Left cardiac atrium (tissue), 4 donors: ENCODE measurements around the gene MRGPRX2. TPM values are rescaled to one million over a fixed set of nuclear protein-coding genes. Genes with fewer than 3 reads are reported as not detected.
A peak's percentile ranks its signal among the peaks of the same experiment; 100 is the strongest.

Experiments
- ATAC-seq, 2 donors: fragments of 200-7000 bp; cut with Tn5 transposase; one replicate each; pipeline ENCODE4 v1.9.1; 2020; ENCODE audit warnings: mild to moderate bottlenecking in 2 of 2, moderate library complexity in 2 of 2
- DNase-seq: peaks from one replicate; pipeline ENCODE4 v3.0.0-alpha.2; 2020
- intact Hi-C, 2 donors: fragments of 100-400 bp; cut with DNase I; formaldehyde crosslinking; loops; one replicate each; pipeline versions ENCODE4 v1.14.1 to v1.15.1; 2022 to 2023
- long read RNA-seq: library from polyadenylated mRNA; unstranded; transcript quantifications from one replicate; pipeline ENCODE4 v2.0.0, GENCODE V29; 2021
- total RNA-seq, 2 donors: library from RNA; stranded (reverse); fragmentation: NEBNext Ultra II Directional; extraction: Animal tissue kit (Norgen Biotek cat#: 25700); gene quantifications; one replicate each; pipeline ENCODE4 v1.2.1, GENCODE V29; 2021
- donor health status: DM: no; HTN: yes; CAD: no.
- donor health status: DM: no; HTN: yes; CAD: no; lungs with severe emphysema.
- donor health status: DM: yes; HTN: yes; CAD: no.
- donor health status: Dilated cardiomyopathy.

Gene MRGPRX2
- total RNA-seq = not detected
- long read RNA-seq = 0 reads

DNA sequence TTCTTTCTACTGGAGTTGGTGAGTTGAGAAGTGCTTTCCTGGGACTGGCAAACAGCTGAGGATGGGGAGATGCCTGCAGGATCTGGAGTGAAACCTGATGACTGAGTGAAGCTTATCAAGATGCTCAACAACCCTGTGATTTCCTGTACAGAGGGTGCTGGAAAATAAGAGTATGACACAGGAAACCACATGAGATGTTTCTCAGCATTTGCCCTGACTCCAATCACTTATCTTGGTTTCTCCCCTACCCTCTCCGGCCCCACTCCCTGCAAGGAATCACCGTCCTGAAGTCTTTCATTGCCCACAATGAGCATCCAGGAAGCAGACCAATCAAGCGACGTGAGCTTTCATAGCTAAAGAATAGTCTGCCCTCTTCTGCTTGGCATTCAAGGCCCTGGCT lies at the start of gene MRGPRX2:
Gene MRGPRX2 (minus strand): TSS at position 89 of the 400 bp plus-strand sequence. CDS start 4,315 bp downstream, outside the sequence.
- DNase-seq (no peak), ATAC-seq (no peak)
- intact Hi-C loops = no loop called here

DNA sequence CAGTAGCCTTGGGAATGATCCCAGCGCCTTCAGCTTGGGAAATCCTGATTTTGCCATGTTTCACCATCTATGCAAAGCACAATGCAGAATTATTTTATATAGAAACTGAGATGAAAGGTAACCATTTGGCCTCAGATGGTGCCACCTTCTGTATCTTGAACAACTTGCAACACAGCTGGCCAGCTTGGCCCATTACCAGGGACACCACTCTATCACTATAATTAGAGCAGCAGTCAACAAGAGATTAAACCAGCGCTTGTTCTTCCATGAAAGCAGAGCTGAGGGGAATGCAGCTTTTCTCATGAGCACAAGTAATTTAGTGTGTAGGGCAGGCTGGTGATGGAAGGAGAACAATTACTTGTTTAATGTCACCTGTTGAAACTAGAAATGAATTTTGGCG lies 49.8 kb upstream of the MRGPRX2 start:
- DNase-seq (peak; percentile 56), ATAC-seq (peak; percentile 79 to 91)
- intact Hi-C loops = loop anchor here in 1 of 2 donors (5.0 kb wide), 1 partner anchor 33 kb away; no protein-coding TSS in a partner anchor

DNA sequence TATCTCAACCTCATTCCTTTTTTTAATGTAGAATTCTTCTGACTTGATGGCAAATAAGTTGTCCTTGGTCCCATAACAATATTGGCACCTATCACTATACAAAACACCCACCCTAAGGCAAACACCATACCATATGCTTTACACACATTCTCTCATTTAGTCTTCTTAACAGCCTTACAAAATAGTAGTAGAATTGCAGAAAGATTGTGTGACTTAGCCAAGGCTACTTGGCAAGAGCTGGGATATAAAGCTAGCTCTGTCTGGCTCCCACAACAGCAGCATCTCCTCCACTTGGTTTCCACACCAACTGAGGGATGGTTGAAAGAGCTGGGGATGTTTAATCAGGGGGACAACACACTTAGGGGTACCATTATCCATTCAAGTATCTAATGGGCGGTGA lies 46.6 kb upstream of the MRGPRX2 start:
- ATAC-seq (no peak), DNase-seq (no peak)
- intact Hi-C loops = no loop called here

DNA sequence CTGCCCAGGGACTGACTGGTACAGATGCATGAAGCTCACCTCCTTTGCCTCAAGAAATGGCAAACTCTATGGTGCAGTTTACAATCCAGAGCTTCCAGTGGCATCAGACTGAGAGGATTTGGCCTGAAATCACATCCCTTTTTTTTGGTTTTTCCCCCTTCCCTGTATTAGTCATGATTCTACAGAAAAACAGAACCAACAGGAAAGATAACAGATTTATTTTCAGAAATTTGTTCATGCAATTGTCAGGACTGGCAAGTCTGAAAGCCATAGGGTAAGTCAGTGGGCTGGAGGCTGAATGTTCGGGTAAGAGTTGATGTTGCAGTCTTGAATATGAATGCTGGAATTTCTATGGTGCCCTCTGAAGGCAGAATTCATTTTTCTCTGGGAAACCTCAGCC lies 44.5 kb upstream of the MRGPRX2 start:
- ATAC-seq = no peak
- intact Hi-C loops = no loop called here
- no peak for DNase-seq

DNA sequence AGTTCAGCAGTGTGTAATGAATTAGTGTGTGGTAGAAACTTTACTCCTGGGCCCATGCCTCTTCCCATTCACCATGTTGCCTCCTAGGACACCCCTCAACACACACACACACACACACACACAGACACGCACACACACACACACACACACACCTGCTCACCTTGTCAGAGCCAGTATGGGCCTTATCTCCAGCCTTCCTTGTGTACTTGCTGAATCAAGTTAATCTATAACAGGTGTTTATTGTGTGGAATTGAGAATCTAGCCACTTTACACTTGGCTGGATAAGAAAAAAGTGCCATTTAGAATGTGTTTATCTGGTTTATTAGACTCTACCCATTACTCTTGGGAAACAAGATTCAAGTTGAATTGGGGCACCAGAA lies 42.0 kb upstream of the MRGPRX2 start:
- ATAC-seq (no peak), DNase-seq (no peak)

DNA sequence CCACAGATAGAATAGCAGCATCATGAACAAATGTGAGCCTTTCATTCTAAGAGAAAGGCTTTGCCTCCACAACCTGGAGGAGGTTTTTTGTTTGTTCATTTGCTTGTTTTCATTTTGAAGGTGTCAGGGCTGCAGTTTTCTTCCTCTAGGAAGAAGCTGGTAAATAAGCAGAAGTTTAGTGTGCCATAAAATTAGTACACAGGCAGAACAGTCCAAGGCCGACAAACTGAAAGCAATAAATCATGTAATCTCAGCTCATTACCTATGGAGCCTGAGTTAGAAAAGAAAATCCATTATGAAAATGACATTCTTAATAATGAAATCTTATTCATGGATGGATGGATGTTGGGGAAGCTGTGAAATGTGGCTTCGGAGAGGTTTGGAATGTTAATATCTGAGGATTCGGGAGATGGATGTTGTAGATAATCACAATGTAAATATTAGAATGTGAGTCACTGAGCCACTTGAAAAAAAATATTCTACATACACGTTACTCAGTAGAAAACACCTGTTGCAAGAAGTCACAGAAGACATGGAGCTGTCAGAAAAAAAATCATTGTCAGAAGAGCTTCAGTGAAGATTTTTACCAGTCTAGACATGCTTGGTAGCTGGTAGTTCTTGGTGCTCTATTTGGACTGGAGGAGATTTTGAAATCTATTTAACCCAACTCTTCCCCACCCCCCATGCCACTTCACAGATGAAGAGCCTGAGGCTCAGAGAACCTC lies 41.4 kb upstream of the MRGPRX2 start:
- ATAC-seq (no peak), DNase-seq (no peak)
- intact Hi-C loops = no loop called here

More for the DNA sequence above, 42.0 kb upstream of the MRGPRX2 start:
- intact Hi-C loops = no loop called here

DNA sequence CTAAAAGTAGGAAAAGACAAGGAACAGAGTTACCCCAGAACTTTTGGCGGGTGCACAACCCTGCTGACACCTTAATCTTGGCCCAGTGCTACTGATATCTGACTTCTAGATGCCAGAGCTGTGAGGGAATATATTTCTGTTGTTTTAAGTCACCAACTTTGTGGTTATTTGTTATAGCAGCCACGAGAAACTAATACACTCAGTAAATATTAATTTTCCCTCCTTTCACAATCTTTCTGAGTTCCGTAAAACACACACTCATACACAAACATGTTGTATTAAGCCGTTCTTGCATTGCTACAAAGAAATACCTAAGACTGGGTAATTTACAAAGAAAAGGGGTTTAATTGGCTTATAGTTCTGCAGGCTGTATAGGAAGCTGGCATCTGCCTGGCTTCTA lies 40.4 kb upstream of the MRGPRX2 start:
- intact Hi-C loops = no loop called here
- ATAC-seq (no peak), DNase-seq (no peak)

DNA sequence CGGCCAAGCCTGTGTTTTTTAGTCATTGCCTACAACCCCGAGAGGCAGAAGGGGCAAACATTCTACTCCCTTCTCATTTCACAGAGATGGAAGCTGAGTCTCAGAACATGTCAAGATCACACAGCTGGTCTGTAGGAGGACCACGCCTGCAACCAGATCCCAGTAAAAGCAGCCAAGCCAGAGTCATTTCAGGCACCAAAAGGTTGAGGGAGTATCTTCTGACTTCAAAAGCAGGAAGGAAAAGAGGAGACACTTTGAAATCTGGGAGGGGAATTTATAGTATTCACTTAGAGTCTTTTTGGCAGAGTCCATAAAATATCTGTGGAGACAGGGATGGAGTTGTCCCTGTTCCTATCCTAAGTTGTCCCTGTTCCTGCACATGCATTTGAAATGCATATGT lies 38.6 kb upstream of the MRGPRX2 start:
- ATAC-seq (no peak), DNase-seq (no peak)
- intact Hi-C loops = no loop called here

DNA sequence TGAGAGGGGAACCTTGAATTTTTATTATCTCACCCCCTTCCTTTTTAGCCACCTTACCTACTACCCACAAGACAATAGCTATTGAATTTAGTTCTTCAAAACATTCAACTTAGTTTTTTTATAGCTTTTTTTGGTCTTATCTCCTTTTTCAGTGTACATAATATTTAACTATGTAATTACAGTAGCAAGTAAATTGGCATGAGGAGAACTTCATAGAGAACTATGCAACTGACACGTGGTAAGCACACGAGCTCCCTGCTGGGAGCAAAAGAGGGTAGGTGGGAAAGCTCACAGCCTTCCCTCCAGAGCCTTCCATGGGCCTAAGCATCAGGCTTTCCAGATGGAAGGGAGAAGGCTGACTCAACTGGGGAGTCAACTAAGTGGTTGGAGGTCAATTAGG lies 34.3 kb upstream of the MRGPRX2 start:
- intact Hi-C loops = no loop called here
- no peak for ATAC-seq

DNA sequence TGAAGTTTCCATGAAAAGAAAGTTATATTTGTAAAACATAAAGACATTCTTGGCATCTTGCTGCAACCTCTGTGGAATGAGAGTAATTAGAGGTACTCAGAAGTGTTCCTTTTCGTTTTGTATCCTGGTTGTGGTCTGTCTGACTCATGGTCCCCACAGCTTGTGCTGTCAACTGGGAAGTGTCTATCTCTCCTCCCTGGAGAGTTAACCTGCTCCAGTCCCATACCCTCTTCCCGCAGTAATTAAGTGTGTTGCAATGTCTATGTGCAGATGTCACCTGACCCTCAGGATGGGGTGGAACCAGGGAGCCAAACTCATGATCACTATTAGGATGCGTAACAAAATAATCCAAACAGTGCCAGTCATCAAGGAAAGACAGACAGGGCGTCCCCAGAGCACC lies 33.5 kb upstream of the MRGPRX2 start:
- intact Hi-C loops = no loop called here
- DNase-seq (no peak), ATAC-seq (no peak)

More for the DNA sequence above, 34.3 kb upstream of the MRGPRX2 start:
- no peak for DNase-seq

DNA sequence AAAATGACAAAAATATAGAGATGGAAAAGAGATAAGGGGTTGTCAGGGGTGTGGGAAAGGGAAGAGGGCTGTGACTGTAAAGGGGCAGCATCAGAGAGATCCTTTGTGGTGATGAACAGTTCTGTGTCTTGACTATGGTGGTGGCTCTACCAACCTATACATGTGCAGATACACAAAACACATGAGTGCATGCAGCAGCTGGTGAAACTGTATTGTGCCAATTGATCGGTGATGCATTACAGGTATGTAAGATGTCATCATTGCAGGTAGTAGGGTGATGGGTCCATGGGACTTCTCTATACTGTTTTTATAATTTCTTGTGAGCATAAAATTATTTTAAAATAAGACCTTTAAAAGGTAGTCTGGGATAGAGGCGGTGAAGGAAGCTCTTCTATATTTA lies 32.3 kb upstream of the MRGPRX2 start:
- ATAC-seq (no peak), DNase-seq (no peak)

DNA sequence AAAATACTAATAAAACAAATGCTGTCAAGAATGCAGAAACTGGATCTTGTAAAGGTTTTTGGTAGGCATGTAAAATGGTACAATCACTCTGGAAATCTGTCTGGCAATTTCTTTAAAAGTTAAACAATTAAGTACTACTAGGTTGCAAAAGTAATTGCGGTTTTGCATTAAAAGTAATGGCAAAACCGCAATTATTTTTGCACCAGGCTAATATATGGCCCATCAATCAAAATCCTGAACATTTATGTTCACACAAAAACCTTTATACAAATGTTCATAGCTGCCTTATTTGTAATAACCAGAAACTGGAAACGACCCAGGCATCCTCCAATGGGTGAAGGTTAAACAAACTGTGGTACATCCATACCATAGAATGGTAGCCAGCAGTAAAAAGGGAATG lies 31.8 kb upstream of the MRGPRX2 start:
- ATAC-seq (no peak), DNase-seq (no peak)
- intact Hi-C loops = no loop called here

More for the DNA sequence above, 32.3 kb upstream of the MRGPRX2 start:
- intact Hi-C loops = no loop called here

DNA sequence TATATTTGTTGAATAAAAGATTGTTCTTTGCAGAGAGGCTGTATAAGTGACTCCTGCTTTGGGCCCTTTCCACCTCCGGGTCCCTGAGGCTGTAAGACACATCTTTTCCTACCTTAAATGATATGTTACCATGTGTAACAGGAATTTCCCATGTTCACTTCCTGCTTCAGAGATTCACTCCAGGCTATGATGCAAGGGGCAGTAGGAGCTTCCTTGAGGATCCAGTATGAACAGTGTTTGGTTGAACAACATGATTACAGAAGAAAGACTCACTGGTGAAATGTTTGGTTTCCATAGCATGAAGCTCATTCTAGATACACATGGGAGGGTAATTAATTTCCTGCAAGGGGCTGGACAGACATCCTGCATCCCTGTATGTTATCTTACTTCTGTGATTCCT lies 30.8 kb upstream of the MRGPRX2 start:
- DNase-seq = no peak
- ATAC-seq = no peak
- intact Hi-C loops = no loop called here

DNA sequence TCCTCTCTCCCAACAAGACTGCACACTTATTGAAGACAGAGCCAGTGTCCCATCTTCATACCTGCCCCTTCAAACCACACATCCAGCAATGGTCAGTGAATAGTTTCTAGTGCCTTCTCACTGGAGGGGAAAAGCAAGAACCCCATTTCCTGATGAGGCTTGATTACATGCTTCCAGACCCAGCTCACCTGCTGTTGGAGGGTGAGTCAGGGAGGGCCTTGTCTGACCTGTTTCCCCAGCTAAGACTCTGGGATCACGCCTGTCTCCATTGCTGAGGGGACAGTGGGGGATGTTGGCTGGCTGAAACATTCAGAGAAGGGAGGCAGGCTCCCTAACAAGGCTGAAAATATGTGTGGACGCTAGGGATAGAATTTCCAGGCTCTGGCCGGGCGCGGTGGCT lies 28.9 kb upstream of the MRGPRX2 start:
- ATAC-seq (no peak), DNase-seq (no peak)
- intact Hi-C loops = no loop called here

DNA sequence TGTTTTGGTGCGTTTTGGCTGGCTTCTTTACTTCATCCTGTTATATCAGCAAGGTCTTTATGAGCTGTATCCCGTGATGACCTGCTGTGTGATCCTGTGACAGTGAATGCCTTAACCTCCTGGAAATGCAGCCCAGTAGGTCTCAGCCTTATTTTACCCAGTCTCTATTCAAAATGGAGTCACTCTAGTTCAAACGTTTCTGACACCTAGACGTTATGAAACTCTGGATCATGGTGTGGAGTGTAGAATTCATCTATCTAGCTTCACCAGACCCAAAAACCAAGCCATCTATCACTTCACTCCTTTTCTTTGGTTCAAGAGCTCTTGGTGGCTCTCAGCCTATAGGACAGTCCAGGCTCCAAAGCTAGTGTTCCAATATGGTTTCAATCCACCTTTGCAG lies 28.3 kb upstream of the MRGPRX2 start:
- no peak for DNase-seq
- ATAC-seq = no peak
- intact Hi-C loops = no loop called here

DNA sequence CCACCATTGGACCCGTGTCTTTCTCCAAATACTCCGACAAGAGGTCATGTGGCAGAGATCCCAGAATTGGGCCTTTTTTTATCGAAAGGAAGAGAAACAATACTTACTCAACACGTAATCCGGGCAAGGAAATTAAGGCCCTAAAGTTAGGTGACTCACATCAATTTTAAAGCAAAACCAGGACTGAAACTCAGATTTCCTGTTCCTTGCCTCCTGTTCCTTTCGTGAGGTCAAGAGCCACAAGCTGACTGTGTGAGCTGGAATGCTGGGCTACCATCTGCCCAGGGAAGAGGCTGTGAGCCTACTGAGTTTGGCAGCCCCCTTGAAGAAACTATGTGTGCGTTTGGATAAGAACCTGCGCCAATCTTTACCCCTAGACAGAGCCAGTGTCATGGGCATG lies 27.1 kb upstream of the MRGPRX2 start:
- intact Hi-C loops = no loop called here

DNA sequence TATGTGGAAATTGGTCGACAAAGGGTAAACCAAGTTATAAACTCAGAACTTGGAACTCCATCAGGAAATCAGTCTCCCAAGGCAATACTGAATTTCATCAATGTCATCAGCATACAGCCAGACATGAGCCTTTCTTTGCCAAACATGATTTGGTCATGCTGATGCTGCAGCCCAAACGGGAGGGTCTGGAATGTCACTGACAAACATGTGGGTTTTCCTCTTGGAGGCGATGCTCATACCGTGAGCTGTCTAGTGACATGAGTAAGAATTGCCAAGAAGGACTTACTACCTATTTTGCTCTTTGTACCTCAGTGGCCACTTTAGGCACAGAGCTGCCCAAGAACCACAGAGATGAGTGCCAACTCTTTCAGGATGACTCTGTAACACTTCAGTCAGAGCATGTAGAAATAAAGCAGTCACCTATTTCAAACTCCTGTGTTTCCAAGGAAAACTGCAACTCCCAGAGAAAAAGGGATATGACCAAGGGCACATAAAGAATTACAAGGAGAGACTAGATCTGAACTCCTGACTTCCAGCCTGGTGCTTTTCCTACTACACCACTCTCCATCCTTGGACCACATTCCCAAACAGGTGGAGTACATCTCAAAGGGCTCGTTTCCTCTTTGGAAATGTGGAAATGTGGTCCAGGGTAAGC lies 24.3 kb upstream of the MRGPRX2 start:
- no peak for DNase-seq
- intact Hi-C loops = no loop called here
- no peak for ATAC-seq

More for the DNA sequence above, 27.1 kb upstream of the MRGPRX2 start:
- DNase-seq (no peak), ATAC-seq (no peak)

DNA sequence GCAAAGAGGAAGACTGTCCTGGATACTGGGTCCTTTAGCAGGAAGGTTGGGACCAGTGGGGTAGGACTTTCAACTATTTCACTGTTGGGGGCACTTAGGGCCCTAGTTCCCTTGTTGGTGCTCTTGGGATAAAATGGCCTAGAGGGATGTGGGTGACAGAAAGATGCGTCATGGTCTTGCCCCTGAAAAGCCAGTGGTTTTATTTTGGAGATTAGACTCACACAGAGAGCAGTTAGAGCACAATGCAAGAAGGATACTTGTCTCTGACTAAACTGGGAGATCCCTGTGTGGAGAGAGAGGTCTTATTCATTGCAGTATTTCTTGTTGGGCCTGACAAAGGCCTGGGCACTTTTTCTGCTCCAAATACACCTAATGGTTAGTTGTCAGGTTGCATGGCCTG lies 22.6 kb upstream of the MRGPRX2 start:
- intact Hi-C loops = no loop called here
- ATAC-seq (no peak), DNase-seq (no peak)

DNA sequence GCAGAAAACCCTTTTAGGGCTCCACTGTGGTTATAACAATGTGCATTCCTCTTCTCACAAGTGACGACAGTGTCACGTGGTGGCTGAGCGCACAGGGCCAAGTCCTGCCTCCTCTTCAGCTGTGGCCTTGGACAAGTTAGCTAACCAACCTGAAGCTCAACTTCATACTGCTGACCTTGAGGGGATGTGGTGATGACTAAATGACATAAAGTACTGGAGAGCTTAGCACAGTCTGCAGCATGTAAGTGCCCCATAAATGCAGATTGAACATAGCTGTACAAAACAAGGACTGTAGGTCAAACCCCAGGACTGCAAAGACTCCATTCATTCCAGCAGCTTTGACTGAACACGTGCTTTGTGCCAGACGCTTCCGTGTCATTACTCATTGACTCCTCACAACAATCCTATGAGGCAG lies 20.1 kb upstream of the MRGPRX2 start:
- ATAC-seq (peak; percentile 39 to 45), DNase-seq (no peak)
- intact Hi-C loops = no loop called here

DNA sequence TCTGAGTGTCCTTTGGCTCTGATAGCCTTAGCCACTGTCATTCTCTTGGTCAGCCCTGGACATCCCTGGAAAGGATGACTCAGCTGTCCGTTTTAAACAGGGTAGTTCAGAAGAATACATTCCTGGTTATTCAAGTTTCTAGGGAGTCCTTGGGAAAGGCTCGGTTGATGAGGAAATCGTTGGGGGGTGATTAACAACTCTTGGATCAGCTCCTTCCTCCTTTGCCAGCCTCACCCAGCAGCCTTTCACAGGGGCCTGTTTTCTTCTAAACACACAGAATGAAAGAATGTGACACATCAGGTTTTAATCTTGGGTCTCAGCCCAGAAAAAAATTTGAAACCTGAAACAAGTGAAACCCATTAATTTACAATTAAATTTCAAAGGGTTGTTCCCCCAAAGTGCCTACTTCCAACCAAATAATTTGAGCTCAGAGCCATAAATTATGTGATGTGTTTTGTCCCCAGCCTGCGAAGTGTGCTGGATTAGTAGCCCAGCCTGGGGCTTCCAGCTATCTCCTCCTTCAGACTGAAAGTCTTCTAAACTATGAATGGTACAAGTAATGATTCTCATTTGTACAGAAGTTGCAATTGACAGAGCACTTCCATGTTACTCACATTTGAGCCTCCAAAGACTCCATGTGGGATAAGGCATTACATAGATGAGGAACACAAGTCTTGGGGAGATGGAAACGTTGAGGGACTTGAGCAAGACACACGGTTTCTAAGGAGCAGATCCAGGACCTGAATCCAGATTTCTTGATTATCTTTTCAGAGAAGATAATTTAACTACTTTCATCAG lies 19.3 kb upstream of the MRGPRX2 start:
- intact Hi-C loops = loop anchor here in 1 of 2 donors (5.0 to 10.0 kb wide), 3 partner anchors 32 to 165 kb away; partner anchors contain the start of gene E2F8
- peak; percentile 52 to 85 for ATAC-seq
- no peak for DNase-seq
